HG03439 (cell line): Measurements from ENCODE around the gene TMEM80.
A peak's percentile ranks its signal among the peaks of the same experiment; 100 is the strongest.
"Not testable (repeated sequence)": the region's sequence is repeated elsewhere in the genome, so short reads cannot be mapped to it uniquely, and the experiment has no call there.

Experiments
- ATAC-seq: cut with Tn5 transposase; IDR thresholded peaks from one replicate; pipeline ENCODE4 v1.9.1; 2021; ENCODE audit warnings: mild to moderate bottlenecking, moderate library complexity; ENCODE audit not compliant: unreplicated experiment

The TMEM80 gene

DNA sequence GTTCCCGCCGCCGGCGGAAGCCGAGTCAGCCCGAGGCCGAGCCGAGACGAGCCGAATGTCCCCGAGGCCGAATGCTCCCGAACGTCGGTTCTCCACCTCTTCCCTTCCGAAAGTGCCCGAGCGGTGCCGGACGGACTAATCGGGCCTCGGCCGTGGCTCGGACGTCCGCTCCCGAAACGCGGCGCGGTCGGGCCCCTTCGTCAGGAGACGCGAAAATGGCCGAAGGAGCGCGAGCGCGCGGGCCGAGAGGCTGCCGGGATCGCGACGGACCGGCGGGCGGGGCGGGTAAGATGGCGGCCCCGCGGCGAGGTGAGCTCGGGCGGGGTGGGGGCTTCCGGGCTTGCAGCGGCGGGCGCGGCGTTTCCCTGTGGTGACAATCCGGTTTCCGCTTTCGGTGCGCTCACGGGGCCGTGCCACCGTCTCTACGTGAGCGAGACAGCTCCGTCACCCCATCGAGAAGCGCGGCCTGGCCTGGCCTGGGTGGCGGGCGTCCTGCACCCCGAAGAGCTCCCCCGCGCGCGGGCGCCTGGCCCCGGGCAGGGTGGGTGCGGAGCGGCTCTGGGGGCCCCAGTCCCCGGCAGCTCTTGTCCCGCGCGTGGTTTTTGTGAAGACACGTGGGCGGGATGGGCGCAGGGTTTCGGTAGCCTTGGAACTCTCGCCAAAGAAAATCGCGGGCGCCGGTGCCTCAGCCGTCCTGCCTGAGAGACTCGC, at the start of gene TMEM80:
TSS of gene TMEM80 (plus strand) at position 279 of the 711 bp plus-strand sequence. CDS start at position 291, 12 bp downstream.
- ATAC-seq: peak; percentile 79

DNA sequence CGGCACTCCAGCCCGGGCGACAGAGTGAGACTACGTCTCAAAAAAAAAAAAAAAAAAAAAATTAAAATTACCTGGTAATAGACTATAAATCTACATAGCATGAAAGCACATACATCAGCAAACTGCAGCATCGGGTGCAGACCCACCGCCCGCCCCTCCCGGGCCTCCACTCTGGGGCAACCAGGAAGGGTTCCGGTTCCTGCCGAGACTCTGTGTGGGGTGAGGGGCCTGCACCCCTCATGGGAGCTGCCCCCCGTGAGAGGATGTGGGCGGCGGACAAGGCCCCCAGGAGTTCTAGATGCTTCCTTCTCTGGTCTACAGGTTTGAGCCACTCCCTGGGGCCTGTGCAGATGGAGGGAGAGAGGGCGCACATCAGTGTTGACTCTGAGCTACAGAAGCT, 49.4 kb upstream of the TMEM80 start:
- ATAC-seq: no peak

DNA sequence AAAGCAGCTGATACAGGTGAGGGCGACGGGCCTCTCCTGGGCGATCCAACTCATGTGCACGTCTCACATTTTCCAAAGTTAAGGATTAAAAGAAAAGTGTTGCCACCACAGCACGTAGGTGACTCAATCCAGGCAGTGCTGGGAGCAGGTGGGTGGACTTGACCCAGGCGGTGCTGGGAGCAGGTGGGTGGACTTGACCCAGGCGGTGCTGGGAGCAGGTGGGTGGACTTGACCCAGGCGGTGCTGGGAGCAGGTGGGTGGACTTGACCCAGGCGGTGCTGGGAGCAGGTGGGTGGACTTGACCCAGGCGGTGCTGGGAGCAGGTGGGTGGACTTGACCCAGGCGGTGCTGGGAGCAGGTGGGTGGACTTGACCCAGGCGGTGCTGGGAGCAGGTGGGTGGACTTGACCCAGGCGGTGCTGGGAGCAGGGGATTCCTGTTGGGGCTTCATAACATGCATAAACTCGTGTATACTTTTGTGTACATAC, 47.9 kb upstream of the TMEM80 start:
- not testable (repeated sequence) for ATAC-seq

DNA sequence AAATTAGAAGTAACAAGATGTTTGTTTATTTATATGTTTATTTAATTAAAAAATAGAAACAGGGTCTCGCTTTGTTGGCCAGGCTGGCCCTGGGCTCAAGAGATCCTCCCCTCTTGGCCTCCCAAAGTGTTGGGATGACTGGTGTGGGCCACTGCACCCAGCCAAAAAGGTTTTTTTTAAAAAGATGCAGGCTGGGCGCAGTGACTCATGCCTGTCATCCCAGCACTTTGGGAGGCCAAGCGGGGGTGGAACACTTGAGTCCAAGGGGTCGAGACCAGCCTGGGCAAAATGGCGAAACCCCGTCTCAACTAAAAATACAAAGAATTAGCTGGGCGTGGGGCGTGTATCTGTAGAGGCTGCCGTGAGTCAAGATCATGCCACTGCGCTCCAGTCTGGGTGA, 45.1 kb upstream of the TMEM80 start:
- no peak for ATAC-seq

DNA sequence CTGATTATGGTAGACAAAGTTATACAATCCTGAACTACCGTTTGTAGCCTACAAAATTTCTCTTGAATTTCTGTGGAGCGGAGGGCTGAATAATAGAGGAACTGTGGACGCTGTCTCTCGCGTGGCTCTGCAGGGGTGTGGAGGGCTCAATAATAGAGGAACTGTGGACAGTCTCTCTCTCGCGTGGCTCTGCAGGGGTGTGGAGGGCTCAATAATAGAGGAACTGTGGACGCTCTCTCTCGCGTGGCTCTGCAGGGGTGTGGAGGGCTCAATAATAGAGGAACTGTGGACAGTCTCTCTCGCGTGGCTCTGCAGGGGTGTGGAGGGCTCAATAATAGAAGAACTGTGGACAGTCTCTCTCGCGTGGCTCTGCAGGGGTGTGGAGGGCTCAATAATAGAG, 42.5 kb upstream of the TMEM80 start:
- not testable (repeated sequence) for ATAC-seq

DNA sequence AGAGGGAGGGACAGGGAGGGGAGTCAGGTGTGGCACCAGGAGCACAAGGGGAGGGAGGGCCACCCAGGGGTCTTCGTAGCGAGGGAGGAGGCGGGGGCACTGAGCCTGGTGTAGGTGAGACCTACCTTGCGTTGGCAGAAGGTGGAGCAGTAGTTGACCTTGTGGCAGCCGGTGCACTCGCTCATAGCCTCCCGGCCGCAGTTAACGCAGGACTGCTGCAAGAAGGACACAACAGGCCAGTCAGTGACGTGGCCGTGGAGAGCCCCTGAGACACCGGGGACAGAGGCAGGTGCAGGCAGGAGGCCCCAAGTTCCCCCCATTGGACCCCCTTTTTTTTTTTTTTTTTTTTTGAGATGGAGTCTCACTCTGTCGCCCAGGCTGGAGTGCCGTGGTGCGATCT, 41.8 kb upstream of the TMEM80 start:
- no peak for ATAC-seq

DNA sequence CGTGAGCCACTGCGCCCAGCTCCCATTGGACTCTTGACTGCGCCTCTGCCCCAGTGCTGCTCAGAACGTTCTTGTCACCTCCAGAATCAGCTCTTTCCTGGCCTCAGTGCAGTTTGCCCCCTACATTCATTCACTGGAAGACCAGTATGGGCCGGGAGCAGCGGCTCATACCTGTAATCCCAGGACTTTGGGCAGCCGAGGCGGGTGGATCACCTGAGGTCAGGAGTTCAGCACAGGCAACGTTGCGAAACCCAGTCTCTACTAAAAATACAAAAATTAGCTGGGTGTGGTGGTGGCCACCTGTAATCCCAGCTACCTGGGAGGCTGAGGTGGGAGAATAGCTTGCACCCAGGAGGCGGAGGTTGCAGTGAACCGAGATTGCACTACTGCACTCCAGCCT, 41.2 kb upstream of the TMEM80 start:
- not testable (repeated sequence) for ATAC-seq

DNA sequence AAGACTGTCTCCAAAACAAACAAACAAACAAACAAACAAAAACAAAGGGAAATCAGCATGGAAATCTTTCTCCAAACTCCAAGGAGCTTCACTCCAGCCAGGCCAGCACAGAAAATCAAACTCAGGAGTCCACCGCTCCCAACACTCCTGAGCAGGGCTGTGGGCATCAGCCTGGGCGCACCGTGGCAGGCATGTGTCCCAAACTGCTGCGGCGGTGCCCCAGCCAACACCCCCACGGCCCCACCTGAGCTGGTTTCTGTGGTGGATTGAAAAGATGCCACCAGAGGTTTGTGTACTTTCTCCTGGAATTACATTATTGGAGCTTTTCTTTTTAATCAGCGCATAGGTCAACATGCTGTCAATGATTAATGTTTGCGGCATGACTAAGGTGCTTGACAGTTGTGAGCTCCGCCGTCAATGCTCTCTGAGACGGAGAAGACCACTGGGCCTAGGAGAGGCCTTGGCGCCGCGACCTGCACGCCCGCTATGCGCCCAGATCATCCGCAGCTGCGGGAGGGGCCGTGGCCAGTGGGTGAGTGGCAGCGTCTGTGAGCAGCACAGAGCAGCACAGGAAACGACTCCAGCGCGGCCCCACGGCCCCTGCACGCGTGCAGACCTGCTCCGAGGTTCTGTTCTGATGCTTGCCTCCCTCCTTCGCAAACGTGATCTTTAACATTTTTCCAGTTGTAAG, 40.4 kb upstream of the TMEM80 start:
- no peak for ATAC-seq

DNA sequence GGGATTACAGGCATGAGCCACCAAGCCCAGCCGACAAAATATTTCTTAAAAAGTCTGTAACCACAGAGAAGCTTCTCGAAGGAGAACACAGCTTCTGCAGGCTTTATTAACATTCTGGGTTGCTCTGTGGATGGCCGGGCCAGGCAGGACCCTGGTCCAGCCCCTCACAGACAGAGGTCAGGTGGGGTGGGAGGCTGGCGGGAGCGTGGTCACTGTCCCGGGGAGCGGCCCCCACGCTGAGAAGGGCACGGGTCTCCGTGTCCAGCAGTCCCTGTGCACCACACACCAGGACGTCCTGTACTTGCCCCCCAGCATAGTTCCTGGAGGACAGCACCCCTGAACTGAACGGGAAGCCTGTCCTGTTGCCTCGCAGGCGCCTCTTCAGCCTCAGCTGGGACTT, 39.2 kb upstream of the TMEM80 start:
- ATAC-seq: no peak

DNA sequence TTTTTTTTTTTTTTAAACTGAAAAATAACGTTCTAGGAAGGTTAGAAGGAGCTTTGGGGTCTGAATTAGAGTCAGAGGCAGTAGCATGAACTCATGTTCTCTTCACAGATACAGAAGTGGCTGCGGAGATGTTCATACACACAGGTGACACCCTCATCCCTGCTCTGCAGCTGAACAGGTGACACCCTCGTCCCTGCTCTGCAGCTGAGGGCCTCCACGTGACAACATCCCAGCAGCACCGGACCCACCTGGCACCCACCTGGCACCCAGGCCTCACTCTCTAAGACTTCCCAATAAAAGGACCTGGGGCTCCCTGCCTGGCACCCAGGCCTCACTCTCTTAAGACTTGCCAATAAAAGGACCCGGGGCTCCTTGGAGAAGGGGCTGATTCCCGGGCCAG, 38.8 kb upstream of the TMEM80 start:
- no peak for ATAC-seq

DNA sequence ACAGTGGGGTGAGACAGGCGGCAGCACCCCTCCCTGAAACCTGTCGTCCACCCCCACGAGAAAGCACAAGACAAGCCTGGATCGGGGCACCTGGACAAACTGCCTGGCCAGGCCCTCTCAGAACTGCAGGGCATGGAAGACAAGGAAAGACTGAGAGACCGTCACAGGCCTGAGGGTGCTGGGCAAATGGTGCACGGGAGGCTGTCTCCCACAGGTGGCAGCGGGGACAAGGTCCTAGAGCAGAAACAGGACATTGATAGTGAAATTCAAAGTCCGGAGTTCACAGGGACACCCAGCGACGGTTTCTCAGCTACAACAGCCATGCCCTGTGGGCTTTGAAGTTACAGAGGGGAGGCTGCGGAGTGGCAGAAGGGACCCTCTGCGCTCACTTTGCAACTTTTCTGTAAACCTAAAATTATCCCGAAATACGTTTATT, 37.9 kb upstream of the TMEM80 start:
- no peak for ATAC-seq

DNA sequence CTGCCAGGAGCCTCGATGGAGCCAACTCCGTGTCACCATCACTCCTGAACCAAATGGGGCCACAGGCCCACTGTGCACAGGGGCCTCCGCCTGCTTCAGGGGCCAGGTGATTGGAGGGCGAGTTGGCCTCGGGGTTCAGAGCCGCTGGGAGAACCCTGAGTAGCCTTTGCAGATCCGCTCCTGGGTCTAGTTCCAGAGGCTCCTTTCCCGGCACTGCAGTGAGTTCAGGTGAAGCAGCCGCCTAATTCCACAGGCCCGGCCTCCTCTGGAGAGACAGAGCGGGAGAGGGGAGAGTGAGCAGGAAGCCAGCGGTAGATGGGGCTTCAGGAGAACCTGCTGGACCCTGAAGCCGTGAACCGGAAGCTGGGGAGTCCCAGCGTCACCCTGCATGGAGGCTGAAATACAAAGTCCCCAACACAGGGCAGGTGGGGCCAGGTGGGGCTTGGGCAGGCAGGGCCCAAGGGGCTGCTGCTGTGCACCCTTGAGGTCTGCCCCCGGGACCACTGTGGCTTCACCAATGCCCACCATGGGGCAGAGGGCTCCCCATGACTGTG, 36.0 kb upstream of the TMEM80 start:
- no peak for ATAC-seq

DNA sequence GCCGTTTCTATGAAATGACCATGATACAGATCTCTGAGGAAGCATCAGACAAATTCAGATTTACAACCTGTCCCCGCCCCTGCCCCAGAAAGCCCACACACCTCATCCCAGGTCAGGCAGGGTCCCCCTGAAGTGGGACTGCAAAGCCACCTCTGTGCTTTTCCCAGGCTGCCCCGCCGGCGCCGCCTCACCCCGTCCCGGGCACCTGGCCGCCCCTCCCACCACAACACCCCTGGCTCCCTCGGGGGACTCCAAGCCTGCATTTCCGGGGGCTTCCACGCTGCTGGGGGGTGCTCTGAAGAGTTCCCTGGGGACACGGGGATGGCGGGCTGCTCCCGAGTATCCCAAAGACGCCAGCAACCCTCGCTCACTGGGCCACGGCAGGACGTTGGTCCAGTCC, 35.3 kb upstream of the TMEM80 start:
- no peak for ATAC-seq

DNA sequence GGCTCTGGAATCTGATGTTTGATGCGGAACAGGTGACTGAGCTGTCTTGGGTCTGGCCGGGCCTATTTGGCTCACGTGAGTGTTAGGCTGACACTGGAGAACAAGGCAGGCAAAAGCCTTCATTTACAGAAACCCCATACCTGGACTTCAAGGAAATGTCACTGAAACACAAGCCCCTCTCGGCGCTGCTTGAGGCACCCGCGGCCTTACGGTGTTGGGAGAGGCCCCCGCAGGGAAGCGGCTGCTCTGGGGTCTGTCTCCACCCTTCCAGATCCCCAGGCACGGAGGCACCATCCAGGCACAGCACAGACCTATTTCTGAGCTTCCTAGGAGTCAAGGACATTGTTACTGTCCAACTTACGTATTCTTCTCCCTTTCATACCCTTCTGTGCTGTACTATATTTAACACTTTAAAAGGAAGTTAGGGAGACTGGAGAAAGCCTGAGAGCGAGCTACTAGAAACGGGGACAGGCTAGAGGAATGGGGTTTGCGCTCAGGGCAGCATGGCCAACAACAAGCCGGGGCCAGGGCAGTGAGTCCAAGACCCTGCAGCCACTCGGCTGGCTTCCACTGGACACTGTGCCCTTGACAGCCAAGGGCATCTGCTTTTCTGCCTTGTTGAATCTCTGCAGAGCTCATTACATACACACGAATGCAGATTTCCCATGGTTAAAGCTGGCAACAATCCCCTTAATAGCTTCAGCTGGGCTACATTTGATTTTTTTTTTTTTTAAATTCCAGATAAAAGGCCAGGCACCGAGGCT, 34.8 kb upstream of the TMEM80 start:
- no peak for ATAC-seq

DNA sequence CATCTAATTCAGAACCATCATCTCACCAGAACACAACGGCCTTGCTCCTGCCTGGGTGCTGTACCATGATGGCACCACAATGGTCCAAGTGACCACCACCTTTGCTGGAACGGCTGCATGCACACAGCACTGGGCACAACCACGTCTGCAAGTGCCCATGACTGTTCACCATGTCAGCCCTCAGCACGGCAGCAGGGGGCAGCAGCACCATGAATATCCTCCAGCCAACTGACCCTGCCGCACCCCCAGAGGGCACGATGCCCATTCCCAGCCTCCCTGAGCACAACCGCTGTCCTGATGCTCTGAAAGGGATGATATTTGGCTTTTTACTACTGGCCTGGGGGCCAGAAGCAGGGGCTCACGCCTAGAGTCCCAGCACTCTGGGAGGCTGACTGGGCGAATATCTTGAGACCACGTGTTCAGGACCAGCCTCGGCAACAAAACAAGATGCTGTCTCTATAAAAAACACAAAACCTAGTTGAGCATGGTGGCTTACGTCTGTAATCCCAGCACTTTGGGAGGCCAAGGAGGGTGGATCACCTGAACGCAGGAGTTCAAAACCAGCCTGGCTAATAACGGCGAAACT, 32.8 kb upstream of the TMEM80 start:
- no peak for ATAC-seq

DNA sequence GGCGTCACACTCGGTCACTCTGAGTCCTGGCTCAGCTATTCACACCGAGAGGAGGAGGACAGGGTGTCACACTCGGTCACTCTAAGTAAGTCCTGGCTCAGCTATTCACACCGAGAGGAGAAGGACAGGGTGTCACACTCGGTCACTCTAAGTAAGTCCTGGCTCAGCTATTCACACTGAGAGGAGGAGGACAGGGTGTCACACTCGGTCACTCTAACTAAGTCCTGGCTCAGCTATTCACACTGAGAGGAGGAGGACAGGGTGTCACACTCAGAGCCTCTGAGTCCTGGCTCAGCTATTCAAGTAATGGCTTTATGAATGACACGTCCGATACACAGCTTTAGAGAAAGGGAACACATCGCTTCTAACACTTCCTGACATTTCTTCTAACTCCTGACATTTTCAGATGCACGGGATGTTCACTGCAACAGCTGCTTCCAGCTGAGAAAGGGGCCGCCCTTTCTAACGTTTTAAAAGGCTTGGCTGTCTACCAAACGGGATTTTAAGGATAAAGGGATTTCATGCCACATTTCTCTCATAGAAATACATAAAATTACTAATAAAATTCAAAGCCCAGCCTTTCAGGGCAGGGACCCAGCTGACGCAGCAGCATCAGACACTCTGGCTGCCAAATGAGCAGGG, 30.4 kb upstream of the TMEM80 start:
- no peak for ATAC-seq

DNA sequence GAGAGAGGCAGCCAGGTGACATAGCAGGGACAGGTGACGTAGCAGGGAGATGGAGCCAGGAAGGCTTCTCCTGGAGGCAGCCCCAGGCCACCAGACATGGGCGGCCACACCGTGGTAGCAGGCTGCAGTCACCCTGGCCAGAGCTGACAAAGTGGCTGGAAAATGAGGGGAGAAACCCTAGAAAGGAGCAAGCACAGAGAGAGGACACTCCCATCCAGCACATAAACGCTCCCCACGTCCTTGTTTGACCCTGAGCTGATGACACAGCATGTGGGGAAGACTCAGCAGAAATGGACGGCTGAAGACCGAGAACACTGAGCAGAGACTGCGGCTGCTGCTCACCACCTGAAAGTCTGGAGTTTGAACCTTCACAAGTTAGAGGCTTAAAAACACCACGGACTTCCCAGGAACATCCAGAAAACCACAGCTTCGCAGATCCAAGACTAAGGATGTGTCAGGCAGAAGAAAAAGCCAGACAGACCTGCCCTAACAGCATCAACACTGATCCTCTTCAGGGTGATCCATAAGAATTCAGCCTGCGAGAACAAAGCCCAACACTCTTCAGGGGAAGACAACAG, 29.8 kb upstream of the TMEM80 start:
- no peak for ATAC-seq

DNA sequence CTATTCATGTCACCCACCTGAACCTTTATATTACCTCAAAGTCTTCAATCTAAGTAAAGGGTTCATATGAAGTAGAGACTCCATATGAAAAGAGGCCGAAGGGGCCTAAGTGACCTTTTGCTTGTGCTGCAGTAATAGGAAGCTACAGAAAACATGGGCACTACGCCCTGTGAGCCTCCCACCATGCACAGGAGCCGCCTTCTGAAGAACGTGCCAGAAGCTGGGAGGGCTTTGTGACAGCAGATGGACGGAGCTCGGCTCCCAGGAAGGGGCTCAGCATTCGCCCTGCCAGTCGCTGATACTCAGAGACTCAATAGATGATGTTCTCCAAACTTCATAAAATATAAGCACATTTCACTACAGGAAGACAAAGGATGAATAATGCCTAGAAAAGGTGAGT, 21.8 kb upstream of the TMEM80 start:
- ATAC-seq: no peak

DNA sequence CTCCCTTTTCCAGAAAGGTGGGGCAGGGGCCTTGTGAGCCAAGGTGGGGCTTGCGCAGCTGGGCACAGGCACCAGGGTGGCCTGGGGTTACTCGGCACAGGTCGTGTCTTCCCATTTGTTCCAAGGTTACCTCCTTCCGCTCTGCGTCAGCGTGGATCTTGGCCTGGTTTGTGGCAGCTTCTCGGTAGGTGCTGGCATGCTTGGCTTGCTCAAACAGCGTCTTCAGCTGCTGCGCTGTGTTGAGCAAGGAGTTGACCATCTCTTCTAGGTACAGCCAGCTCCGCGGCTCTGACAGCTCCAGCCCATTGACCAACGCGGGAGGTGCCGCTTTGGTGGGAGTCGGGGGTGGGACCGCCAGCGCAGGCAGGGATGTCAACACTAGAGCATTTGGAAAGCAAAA, 21.2 kb upstream of the TMEM80 start:
- no peak for ATAC-seq

DNA sequence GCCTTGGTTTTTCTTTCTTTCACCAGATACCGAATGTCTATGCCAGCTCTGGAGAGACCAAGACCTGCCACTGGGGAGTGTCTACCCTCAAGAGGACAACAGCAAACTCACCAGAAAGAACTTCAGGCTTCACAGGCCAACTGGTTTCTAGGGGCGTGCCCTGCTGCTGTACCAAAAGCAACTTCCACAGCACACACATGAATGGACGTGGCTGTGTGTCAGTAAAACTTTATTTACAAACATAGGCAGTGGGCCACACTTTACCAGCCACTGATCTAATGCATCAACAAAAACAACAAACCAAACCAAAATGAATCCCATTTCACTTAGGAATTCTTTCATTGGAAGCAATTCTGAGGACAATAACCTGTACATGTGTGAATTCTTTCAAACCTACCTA, 17.3 kb upstream of the TMEM80 start:
- ATAC-seq: no peak
